CD14-positive monocyte (primary cell): ENCODE results near the gene NKAIN2. TPM values are rescaled to one million over a fixed set of nuclear protein-coding genes. Genes with fewer than 3 reads are reported as not detected.

ENCODE experiments used
- DNase-seq, 3 donors: peaks; one replicate each; pipeline ENCODE4 v3.0.0-alpha.2; 2011 to 2022
- H2AFZ ChIP-seq: 2 replicates; pipeline ENCODE4 v1.6.0; 2012; ENCODE audit warnings: mild to moderate bottlenecking, low read depth, low read length, inconsistent platforms; ENCODE audit not compliant: insufficient read depth, poor library complexity, severe bottlenecking
- H3K27ac ChIP-seq, 2 donors: 1 replicate in 1 of 2; 2 replicates in 1 of 2; pipeline ENCODE4 v1.5.1; 2012 to 2013; ENCODE audit warnings: low read length in 2 of 2, control low read depth in 1 of 2, inconsistent platforms in 1 of 2, low read depth in 1 of 2, mild to moderate bottlenecking in 1 of 2
- H3K27me3 ChIP-seq, 2 donors: one replicate each; pipeline versions ENCODE4 v1.6.0 to v1.6.1; 2011 to 2013; ENCODE audit warnings: low read length in 2 of 2; ENCODE audit not compliant: control insufficient read depth in 2 of 2, insufficient read depth in 2 of 2
- H3K36me3 ChIP-seq, 2 donors: replicated peaks in 1 of 2; 1 replicate in 1 of 2; 2 replicates in 1 of 2; pipeline versions ENCODE4 v1.5.1 to v1.6.1; 2012 to 2013; ENCODE audit warnings: low read length in 2 of 2, control low read depth in 1 of 2, inconsistent platforms in 1 of 2, mild to moderate bottlenecking in 1 of 2; ENCODE audit not compliant: insufficient read depth in 2 of 2, control insufficient read depth in 1 of 2
- H3K4me1 ChIP-seq, 2 donors: 1 replicate in 1 of 2; 2 replicates in 1 of 2; pipeline versions ENCODE4 v1.5.1 to v1.6.1; 2012 to 2013; ENCODE audit warnings: low read length in 2 of 2, control low read depth in 1 of 2, inconsistent platforms in 1 of 2, mild to moderate bottlenecking in 1 of 2, moderate library complexity in 1 of 2; ENCODE audit not compliant: insufficient read depth in 2 of 2, control insufficient read depth in 1 of 2
- H3K4me2 ChIP-seq: replicated peaks from 2 replicates; pipeline ENCODE3; 2012; ENCODE audit warnings: low read length, moderate library complexity, mild to moderate bottlenecking; ENCODE audit not compliant: poor library complexity, severe bottlenecking; ENCODE audit errors: extremely low read depth
- H3K4me3 ChIP-seq, 3 experiments: fragments of 200-600 bp in 1 of 3; sonication (generic) in 1 of 3; replicated peaks in 1 of 3; 1 replicate in 2 of 3; 2 replicates in 1 of 3; pipeline ENCODE4 v1.5.1; 2011 to 2013; ENCODE audit warnings: low read length in 3 of 3, mild to moderate bottlenecking in 3 of 3, control low read depth in 2 of 3, low read depth in 2 of 3, inconsistent platforms in 1 of 3, moderate library complexity in 1 of 3
- H3K79me2 ChIP-seq: 2 replicates; pipeline ENCODE4 v1.6.0; 2012; ENCODE audit warnings: mild to moderate bottlenecking, control low read depth, inconsistent platforms, low read length, moderate library complexity; ENCODE audit not compliant: insufficient read depth
- H3K9ac ChIP-seq: 2 replicates; pipeline ENCODE4 v1.6.0; 2017; ENCODE audit warnings: low read length, mild to moderate bottlenecking; ENCODE audit not compliant: insufficient read depth, poor library complexity, severe bottlenecking
- H3K9me3 ChIP-seq, 2 donors: replicated peaks in 1 of 2; 1 replicate in 1 of 2; 2 replicates in 1 of 2; pipeline versions ENCODE4 v1.5.1 to v1.6.1; 2012 to 2013; ENCODE audit warnings: low read length in 2 of 2, control low read depth in 1 of 2; ENCODE audit not compliant: control insufficient read depth in 1 of 2, insufficient read depth in 1 of 2
- H4K20me1 ChIP-seq: 2 replicates; pipeline ENCODE4 v1.6.0; 2012; ENCODE audit warnings: mild to moderate bottlenecking, low read length, control low read depth, moderate library complexity; ENCODE audit not compliant: insufficient read depth
- H3K27ac Mint-ChIP-seq, 7 donors: one replicate each; pipeline ENCODE4 v1.8.0; 2020; ENCODE audit warnings: mild to moderate bottlenecking in 7 of 7, mixed read lengths in 7 of 7, moderate library complexity in 6 of 7, inconsistent platforms in 2 of 7
- H3K27me3 Mint-ChIP-seq, 3 donors: one replicate each; pipeline ENCODE4 v1.8.0; 2021 to 2022; ENCODE audit warnings: low read depth in 3 of 3, mild to moderate bottlenecking in 3 of 3, mixed read lengths in 3 of 3, moderate library complexity in 3 of 3, inconsistent platforms in 1 of 3
- H3K36me3 Mint-ChIP-seq, 2 donors: one replicate each; pipeline ENCODE4 v1.8.0; 2020; ENCODE audit warnings: mixed read lengths in 2 of 2, inconsistent platforms in 1 of 2, mild to moderate bottlenecking in 1 of 2
- H3K4me1 Mint-ChIP-seq: one replicate; pipeline ENCODE4 v1.8.0; 2020; ENCODE audit warnings: mild to moderate bottlenecking, mixed read lengths
- H3K4me3 Mint-ChIP-seq, 2 donors: one replicate each; pipeline ENCODE4 v1.8.0; 2020; ENCODE audit warnings: mild to moderate bottlenecking in 2 of 2, mixed read lengths in 2 of 2, moderate library complexity in 1 of 2
- H3K9me3 Mint-ChIP-seq, 7 donors: one replicate each; pipeline ENCODE4 v1.8.0; 2020 to 2022; ENCODE audit warnings: mixed read lengths in 7 of 7, mild to moderate bottlenecking in 6 of 7, moderate library complexity in 6 of 7, inconsistent platforms in 2 of 7
- WGBS: methylation state at CpG from one replicate; pipeline ENCODE4 v1.1.5; 2013; ENCODE audit warnings: missing lambda C conversion rate; ENCODE audit not compliant: insufficient coverage; 5-methylcytosine and 5-hydroxymethylcytosine counted together
- intact Hi-C, 2 donors: fragments of 100-400 bp; cut with micrococcal nuclease; formaldehyde crosslinking; loops; one replicate each; pipeline versions ENCODE4 v1.15.0 to v1.15.1; 2023
- polyA plus RNA-seq, 3 donors: library from polyadenylated mRNA; depleted of rRNA in 1 of 3; unstranded in 2 of 3; stranded (reverse) in 1 of 3; fragments of 300-500 nt in 2 of 3; fragments of >200 nt in 1 of 3; fragmentation: Illumina TruSeq in 2 of 3; gene quantifications; 1 replicate in 2 of 3; 2 replicates in 1 of 3; pipeline ENCODE4 v1.2.3, GENCODE V29; 2012 to 2021
- TF ChIP-seq, protein P1 (sequence below): fragments of 200-600 bp; IDR thresholded peaks from one replicate; pipeline ENCODE4 v1.8.0; 2022; ENCODE audit warnings: antibody characterized with exemption, mild to moderate bottlenecking

The NKAIN2 gene
- polyA plus RNA-seq, 3 donors, result not detected

DNA sequence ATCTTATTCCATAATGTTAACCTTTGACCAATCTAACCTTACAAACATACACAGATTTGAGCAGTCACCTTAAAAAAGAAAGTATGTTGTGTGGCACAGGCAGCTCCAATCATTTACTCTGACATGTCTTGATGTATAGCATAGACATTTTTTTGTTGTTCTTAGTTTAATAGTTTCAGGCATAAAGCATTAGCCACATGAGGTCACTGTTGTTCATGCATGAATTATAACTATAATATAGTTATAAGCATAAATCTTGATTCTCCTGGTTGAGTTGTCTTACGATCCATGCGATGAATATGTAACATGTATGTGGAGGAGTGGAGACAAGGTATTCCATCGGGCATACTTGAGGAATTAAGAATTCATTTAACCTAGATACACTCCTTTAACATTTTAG lies 26.1 kb upstream of the NKAIN2 start:
- no peak overlapping the region for H3K4me2 ChIP-seq
- Mint-ChIP-seq H3K4me1 (no peaks in the 10 kb centered on the region), H3K4me3 (no peak overlapping the region), H3K27ac (no peak overlapping the region), H3K27me3 (peaks cover 0 to 2% (median 0%) of the 10 kb centered on the region in 3 donors), H3K36me3 (no peaks in the 10 kb centered on the region), H3K9me3 (no peaks in the 10 kb centered on the region)
- DNase-seq, result no peak
- H2AFZ ChIP-seq, result no peak overlapping the region
- no peak overlapping the region for H3K27ac ChIP-seq
- no peaks in the 10 kb centered on the region for H4K20me1 ChIP-seq
- H3K4me3 ChIP-seq, result no peak overlapping the region
- no CpG with 5 or more reads among the region's 3 CpGs for WGBS
- H3K4me1 ChIP-seq, result no peaks in the 10 kb centered on the region
- H3K9me3 ChIP-seq, result no peaks in the 10 kb centered on the region
- H3K27me3 ChIP-seq, result no peaks in the 10 kb centered on the region
- H3K79me2 ChIP-seq, result no peaks in the 10 kb centered on the region
- intact Hi-C loops, result no loop called here
- TF ChIP-seq, protein P1, sequence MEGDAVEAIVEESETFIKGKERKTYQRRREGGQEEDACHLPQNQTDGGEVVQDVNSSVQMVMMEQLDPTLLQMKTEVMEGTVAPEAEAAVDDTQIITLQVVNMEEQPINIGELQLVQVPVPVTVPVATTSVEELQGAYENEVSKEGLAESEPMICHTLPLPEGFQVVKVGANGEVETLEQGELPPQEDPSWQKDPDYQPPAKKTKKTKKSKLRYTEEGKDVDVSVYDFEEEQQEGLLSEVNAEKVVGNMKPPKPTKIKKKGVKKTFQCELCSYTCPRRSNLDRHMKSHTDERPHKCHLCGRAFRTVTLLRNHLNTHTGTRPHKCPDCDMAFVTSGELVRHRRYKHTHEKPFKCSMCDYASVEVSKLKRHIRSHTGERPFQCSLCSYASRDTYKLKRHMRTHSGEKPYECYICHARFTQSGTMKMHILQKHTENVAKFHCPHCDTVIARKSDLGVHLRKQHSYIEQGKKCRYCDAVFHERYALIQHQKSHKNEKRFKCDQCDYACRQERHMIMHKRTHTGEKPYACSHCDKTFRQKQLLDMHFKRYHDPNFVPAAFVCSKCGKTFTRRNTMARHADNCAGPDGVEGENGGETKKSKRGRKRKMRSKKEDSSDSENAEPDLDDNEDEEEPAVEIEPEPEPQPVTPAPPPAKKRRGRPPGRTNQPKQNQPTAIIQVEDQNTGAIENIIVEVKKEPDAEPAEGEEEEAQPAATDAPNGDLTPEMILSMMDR, result no peak
- H3K9ac ChIP-seq, result no peak overlapping the region
- no peaks in the 10 kb centered on the region for H3K36me3 ChIP-seq

DNA sequence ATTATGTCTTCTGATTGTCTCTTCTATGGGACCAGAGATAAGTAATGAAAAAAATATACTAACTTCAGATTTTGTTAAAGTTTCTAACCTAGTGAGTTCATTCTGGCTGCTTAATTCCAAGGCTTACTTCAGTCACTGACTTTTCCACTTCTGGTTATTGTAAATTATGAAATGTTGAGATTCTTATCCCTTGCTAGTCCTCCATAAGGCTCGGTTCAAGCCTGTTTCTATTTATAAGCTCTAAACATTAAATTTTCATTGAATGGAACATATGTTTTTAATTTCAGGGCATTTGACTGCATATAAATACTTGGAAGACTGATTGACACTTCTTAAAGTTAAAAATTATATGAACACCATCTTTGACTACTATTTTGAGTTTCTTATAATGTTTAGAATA lies 23.6 kb upstream of the NKAIN2 start:
- no peaks in the 10 kb centered on the region for H3K9me3 ChIP-seq
- H3K4me1 Mint-ChIP-seq, result no peaks in the 10 kb centered on the region
- no peak overlapping the region for H3K4me3 Mint-ChIP-seq
- no peaks in the 10 kb centered on the region for H3K9me3 Mint-ChIP-seq
- no peaks in the 10 kb centered on the region for H4K20me1 ChIP-seq
- no peak overlapping the region for H3K27ac Mint-ChIP-seq
- no peaks in the 10 kb centered on the region for H3K36me3 Mint-ChIP-seq
- TF ChIP-seq, protein P1, result no peak
- no peaks in the 10 kb centered on the region for H3K27me3 ChIP-seq
- no peaks in the 10 kb centered on the region for H3K36me3 ChIP-seq
- DNase-seq, result no peak
- no peaks in the 10 kb centered on the region for H3K79me2 ChIP-seq
- no peak overlapping the region for H3K27ac ChIP-seq
- H3K27me3 Mint-ChIP-seq, result peaks cover 0 to 2% (median 0%) of the 10 kb centered on the region in 3 donors
- no peak overlapping the region for H2AFZ ChIP-seq
- no peak overlapping the region for H3K4me3 ChIP-seq
- no peak overlapping the region for H3K9ac ChIP-seq
- WGBS, result no CpG with 5 or more reads among the region's 1 CpG
- intact Hi-C loops, result no loop called here
- H3K4me2 ChIP-seq, result no peak overlapping the region
- H3K4me1 ChIP-seq, result no peaks in the 10 kb centered on the region
